IPS-15b (cell line): ENCODE results near the gene IFI44L.

ENCODE experiments used
- H3K27me3 ChIP-seq: one replicate; pipeline ENCODE4 v1.6.1; 2013; ENCODE audit warnings: low read length; ENCODE audit not compliant: control insufficient read depth, insufficient read depth
- H3K36me3 ChIP-seq: one replicate; pipeline ENCODE4 v1.6.1; 2013; ENCODE audit warnings: low read length; ENCODE audit not compliant: control insufficient read depth, insufficient read depth
- H3K4me1 ChIP-seq: one replicate; pipeline ENCODE4 v1.6.1; 2013; ENCODE audit warnings: mild to moderate bottlenecking, low read length; ENCODE audit not compliant: control insufficient read depth, insufficient read depth
- H3K4me3 ChIP-seq: one replicate; pipeline ENCODE4 v1.5.1; 2013; ENCODE audit warnings: low read depth, low read length
- H3K9ac ChIP-seq: one replicate; pipeline ENCODE4 v1.6.1; 2013; ENCODE audit warnings: low read depth, mild to moderate bottlenecking, low read length
- H3K9me3 ChIP-seq: one replicate; pipeline ENCODE4 v1.6.1; 2013; ENCODE audit warnings: mild to moderate bottlenecking, low read length; ENCODE audit not compliant: control insufficient read depth, insufficient read depth

The IFI44L gene

GRCh38 chr1:78619803-78620579, at the start of gene IFI44L:
IFI44L (plus strand) TSS chr1:78620448; CDS start chr1:78627916, 7,468 bp downstream.
- Histone ChIP-seq H3K4me1 (no peaks in the 10 kb centered on the region), H3K9me3 (no peaks in the 10 kb centered on the region), H3K4me3 (no peak within 1 kb of the TSS), H3K9ac (no peak within 1 kb of the TSS), H3K27me3 (no peaks in the 10 kb centered on the region), H3K36me3 (no peaks in the 10 kb centered on the region)

- H3K4me3 ChIP-seq: no peak overlapping the region
These were observed 49.7 kb upstream of the IFI44L start for GRCh38 chr1:78570539-78570938.

GRCh38 chr1:78577257-78578100, 42.8 kb upstream of the IFI44L start:
- H3K4me1 ChIP-seq: no peaks in the 10 kb centered on the region
- H3K9ac ChIP-seq: no peak overlapping the region
- H3K9me3 ChIP-seq: no peaks in the 10 kb centered on the region
- no peaks in the 10 kb centered on the region for H3K36me3 ChIP-seq
- no peaks in the 10 kb centered on the region for H3K27me3 ChIP-seq
- no peak overlapping the region for H3K4me3 ChIP-seq

More at GRCh38 chr1:78570539-78570938, 49.7 kb upstream of the IFI44L start:
- Histone ChIP-seq H3K4me1 (no peaks in the 10 kb centered on the region), H3K9ac (no peak overlapping the region), H3K9me3 (no peaks in the 10 kb centered on the region), H3K36me3 (no peaks in the 10 kb centered on the region), H3K27me3 (no peaks in the 10 kb centered on the region)

GRCh38 chr1:78586572-78586971, 33.7 kb upstream of the IFI44L start:
- no peaks in the 10 kb centered on the region for H3K36me3 ChIP-seq
- no peaks in the 10 kb centered on the region for H3K27me3 ChIP-seq
- H3K4me1 ChIP-seq: no peaks in the 10 kb centered on the region
- H3K9me3 ChIP-seq: no peaks in the 10 kb centered on the region
- no peak overlapping the region for H3K4me3 ChIP-seq
- no peak overlapping the region for H3K9ac ChIP-seq

GRCh38 chr1:78587211-78587610, 33.0 kb upstream of the IFI44L start:
- Histone ChIP-seq H3K4me1 (no peaks in the 10 kb centered on the region), H3K4me3 (no peak overlapping the region), H3K9ac (no peak overlapping the region), H3K9me3 (no peaks in the 10 kb centered on the region), H3K36me3 (no peaks in the 10 kb centered on the region), H3K27me3 (no peaks in the 10 kb centered on the region)

GRCh38 chr1:78591971-78592370, 28.3 kb upstream of the IFI44L start:
- no peak overlapping the region for H3K9ac ChIP-seq
- no peaks in the 10 kb centered on the region for H3K36me3 ChIP-seq
- H3K9me3 ChIP-seq: no peaks in the 10 kb centered on the region

GRCh38 chr1:78599294-78599693, 21.0 kb upstream of the IFI44L start:
- Histone ChIP-seq H3K36me3 (no peaks in the 10 kb centered on the region), H3K4me1 (no peaks in the 10 kb centered on the region), H3K4me3 (no peak overlapping the region), H3K27me3 (no peaks in the 10 kb centered on the region), H3K9ac (no peak overlapping the region), H3K9me3 (no peaks in the 10 kb centered on the region)

More at GRCh38 chr1:78591971-78592370, 28.3 kb upstream of the IFI44L start:
- Histone ChIP-seq H3K4me1 (no peaks in the 10 kb centered on the region), H3K27me3 (no peaks in the 10 kb centered on the region), H3K4me3 (no peak overlapping the region)

GRCh38 chr1:78601068-78601467, 19.2 kb upstream of the IFI44L start:
- no peak overlapping the region for H3K9ac ChIP-seq
- H3K27me3 ChIP-seq: no peaks in the 10 kb centered on the region
- no peak overlapping the region for H3K4me3 ChIP-seq
- H3K9me3 ChIP-seq: no peaks in the 10 kb centered on the region
- no peaks in the 10 kb centered on the region for H3K4me1 ChIP-seq
- no peaks in the 10 kb centered on the region for H3K36me3 ChIP-seq

GRCh38 chr1:78603206-78603605, 17.0 kb upstream of the IFI44L start:
- no peaks in the 10 kb centered on the region for H3K27me3 ChIP-seq
- no peak overlapping the region for H3K4me3 ChIP-seq
- H3K4me1 ChIP-seq: no peaks in the 10 kb centered on the region
- no peaks in the 10 kb centered on the region for H3K9me3 ChIP-seq
- no peaks in the 10 kb centered on the region for H3K36me3 ChIP-seq
- H3K9ac ChIP-seq: no peak overlapping the region

GRCh38 chr1:78604643-78605042, 15.6 kb upstream of the IFI44L start:
- Histone ChIP-seq H3K9ac (no peak overlapping the region), H3K36me3 (no peaks in the 10 kb centered on the region), H3K4me3 (no peak overlapping the region)

GRCh38 chr1:78606274-78606673, 14.0 kb upstream of the IFI44L start:
- Histone ChIP-seq H3K4me1 (no peaks in the 10 kb centered on the region), H3K36me3 (no peaks in the 10 kb centered on the region), H3K9ac (no peak overlapping the region), H3K9me3 (no peaks in the 10 kb centered on the region), H3K4me3 (no peak overlapping the region), H3K27me3 (no peaks in the 10 kb centered on the region)

More at GRCh38 chr1:78604643-78605042, 15.6 kb upstream of the IFI44L start:
- Histone ChIP-seq H3K9me3 (no peaks in the 10 kb centered on the region), H3K27me3 (no peaks in the 10 kb centered on the region), H3K4me1 (no peaks in the 10 kb centered on the region)
